ENCODE results near the gene CDK7.
"Not testable (repeated sequence)": the region's sequence is repeated elsewhere in the genome, so short reads cannot be mapped to it uniquely, and the experiment has no call there.

The CDK7 gene

GRCh38 chr5:69234457-69235268 is at the start of gene CDK7:
Gene CDK7, plus strand, starts transcription at chr5:69234886. Its CDS starts 90 bp downstream, at chr5:69234976.
- peak; percentile 91 for DNase-seq

- no peak for DNase-seq
These were observed 47.3 kb upstream of the CDK7 start for GRCh38 chr5:69187342-69187741.

GRCh38 chr5:69188811-69189161 is 45.9 kb upstream of the CDK7 start:
- DNase-seq = no peak

GRCh38 chr5:69189162-69190086 is 45.3 kb upstream of the CDK7 start, which contains the start of gene CENPH:
Gene CENPH, plus strand, starts transcription at chr5:69189583. Its CDS starts 52 bp downstream, at chr5:69189635.
- DNase-seq = peak; percentile 91

GRCh38 chr5:69202497-69202896 is 32.2 kb upstream of the CDK7 start:
- DNase-seq = no peak

GRCh38 chr5:69206528-69207190 is 28.0 kb upstream of the CDK7 start:
- no peak for DNase-seq

GRCh38 chr5:69209602-69210001 is 25.1 kb upstream of the CDK7 start:
- no peak for DNase-seq

- no peak for DNase-seq
These were observed 23.5 kb upstream of the CDK7 start for GRCh38 chr5:69211200-69211599.

- DNase-seq = no peak
These were observed 22.7 kb upstream of the CDK7 start for GRCh38 chr5:69212022-69212421.

- no peak for DNase-seq
These were observed 21.0 kb upstream of the CDK7 start for GRCh38 chr5:69213513-69214215.

GRCh38 chr5:69217151-69217511 is 17.6 kb upstream of the CDK7 start:
- no peak for DNase-seq

GRCh38 chr5:69217548-69218526 is 16.8 kb upstream of the CDK7 start:
- DNase-seq = peak; percentile 99

GRCh38 chr5:69219939-69220338 is 14.7 kb upstream of the CDK7 start:
- no peak for DNase-seq

- DNase-seq = not testable (repeated sequence)
These were observed 14.3 kb upstream of the CDK7 start for GRCh38 chr5:69220371-69220770.

GRCh38 chr5:69220833-69221232 is 13.9 kb upstream of the CDK7 start:
- not testable (repeated sequence) for DNase-seq

- DNase-seq = no peak
These were observed 10.2 kb upstream of the CDK7 start for GRCh38 chr5:69224520-69224919.

GRCh38 chr5:69225860-69226259 is 8.8 kb upstream of the CDK7 start:
- DNase-seq = no peak

GRCh38 chr5:69230181-69230580 is 4.5 kb upstream of the CDK7 start:
- no peak for DNase-seq

GRCh38 chr5:69231281-69231680 is 3.4 kb upstream of the CDK7 start:
- DNase-seq = no peak

- DNase-seq = no peak
These were observed 2.8 kb upstream of the CDK7 start for GRCh38 chr5:69231851-69232250.

- DNase-seq = not testable (repeated sequence)
These were observed 2.0 kb downstream of the CDK7 start for GRCh38 chr5:69236733-69237132.

Data from CD4-positive, alpha-beta T cell treated with Interleukin-6 for 4 hours (primary cell).